Endodermal cell (in vitro differentiated cells): ENCODE measurements around the gene NXF2. TPM values are rescaled to one million over a fixed set of nuclear protein-coding genes. Genes with fewer than 3 reads are reported as not detected.
"Not testable (repeated sequence)": the region's sequence is repeated elsewhere in the genome, so short reads cannot be mapped to it uniquely, and the experiment has no call there.

Source experiments
- DNase-seq: peaks from one replicate; pipeline ENCODE4 v3.0.0-alpha.2; 2017
- H3K27ac ChIP-seq: 2 replicates; pipeline ENCODE4 v1.5.1; 2013; ENCODE audit warnings: mild to moderate bottlenecking, low read depth, low read length, moderate library complexity
- H3K27me3 ChIP-seq: 2 replicates; pipeline ENCODE4 v1.6.1; 2013; ENCODE audit warnings: mild to moderate bottlenecking, low read length, moderate library complexity; ENCODE audit not compliant: insufficient read depth, control insufficient read depth, poor library complexity, severe bottlenecking
- H3K36me3 ChIP-seq: 2 replicates; pipeline ENCODE4 v1.7.0; 2013; ENCODE audit warnings: mild to moderate bottlenecking, low read length, moderate library complexity; ENCODE audit not compliant: control insufficient read depth, insufficient read depth
- H3K4me1 ChIP-seq: one replicate; pipeline ENCODE4 v1.7.0; 2013; ENCODE audit warnings: low read length; ENCODE audit not compliant: control insufficient read depth, insufficient read depth
- H3K4me3 ChIP-seq: 2 replicates; pipeline ENCODE4 v1.5.1; 2013; ENCODE audit warnings: mild to moderate bottlenecking, low read length, moderate library complexity
- H3K9ac ChIP-seq: 2 replicates; pipeline ENCODE4 v1.6.1; 2013; ENCODE audit warnings: mild to moderate bottlenecking, low read length, moderate library complexity; ENCODE audit not compliant: poor library complexity, severe bottlenecking; ENCODE audit errors: extremely low read depth
- H3K9me3 ChIP-seq: 2 replicates; pipeline ENCODE4 v1.6.1; 2013; ENCODE audit warnings: mild to moderate bottlenecking, low read length, moderate library complexity; ENCODE audit not compliant: control insufficient read depth
- H3K27ac Mint-ChIP-seq: 2 replicates; pipeline ENCODE4 v1.8.0; 2020; ENCODE audit warnings: mixed read lengths
- H3K27me3 Mint-ChIP-seq: 2 replicates; pipeline ENCODE4 v1.8.0; 2021; ENCODE audit warnings: mild to moderate bottlenecking, mixed read lengths; ENCODE audit not compliant: insufficient read depth
- H3K36me3 Mint-ChIP-seq: 2 replicates; pipeline ENCODE4 v1.8.0; 2020; ENCODE audit warnings: low read depth, mixed read lengths
- H3K4me1 Mint-ChIP-seq: 2 replicates; pipeline ENCODE4 v1.8.0; 2020; ENCODE audit warnings: mixed read lengths
- H3K4me3 Mint-ChIP-seq: 2 replicates; pipeline ENCODE4 v1.8.0; 2020; ENCODE audit warnings: mild to moderate bottlenecking, moderate library complexity, mixed read lengths
- H3K9me3 Mint-ChIP-seq: 2 replicates; pipeline ENCODE4 v1.8.0; 2020; ENCODE audit warnings: mild to moderate bottlenecking, mixed read lengths
- WGBS, 2 experiments: methylation state at CpG; one replicate each; pipeline versions ENCODE4 v1.1.5 to v1.1.7; 2013; ENCODE audit warnings: missing lambda C conversion rate in 2 of 2, mixed read lengths in 1 of 2; ENCODE audit not compliant: insufficient coverage in 1 of 2, insufficient read length in 1 of 2; 5-methylcytosine and 5-hydroxymethylcytosine counted together
- long read RNA-seq, 4 experiments: library from polyadenylated mRNA in 2 of 4; library from RNA in 1 of 4; library from capped mRNA in 1 of 4; stranded (forward) in 3 of 4; unstranded in 1 of 4; transcript quantifications; one replicate each; pipeline ENCODE4 v2.0.0, GENCODE V29; 2020 to 2021; ENCODE audit warnings: inconsistent platforms in 1 of 4
- polyA plus RNA-seq, 2 experiments: library from polyadenylated mRNA; stranded (reverse); fragments of 50-300 nt; gene quantifications; one replicate each; pipeline ENCODE4 v1.2.3, GENCODE V29; 2013
- total RNA-seq, 2 donors: library from RNA; stranded (reverse); fragmentation: NEBNext Ultra II Directional in 1 of 2; extraction: Animal tissue kit (Norgen Biotek cat#: 25700) in 1 of 2; gene quantifications; 2 replicates in 1 of 2; 3 replicates in 1 of 2; pipeline ENCODE4 v1.2.1, GENCODE V29; 2021

The NXF2 gene
- total RNA-seq, result under 1 TPM; 0.62 to 0.75 TPM
- not detected for polyA plus RNA-seq (2013, experiment 1 of 2)
- polyA plus RNA-seq (2013, experiment 2 of 2), result not detected
- long read RNA-seq, experiment 1, result 0 reads
- long read RNA-seq, experiment 2, partial matches to known transcripts, result 1 of 1 reads
- long read RNA-seq, experiment 2, other reads (novel, unspliced or antisense), result 0 of 1 reads
- long read RNA-seq, experiment 3, partial matches to known transcripts, result 0 of 1 reads
- long read RNA-seq, experiment 3, other reads (novel, unspliced or antisense), result 1 of 1 reads
- long read RNA-seq, experiment 4, result 0 reads

DNA sequence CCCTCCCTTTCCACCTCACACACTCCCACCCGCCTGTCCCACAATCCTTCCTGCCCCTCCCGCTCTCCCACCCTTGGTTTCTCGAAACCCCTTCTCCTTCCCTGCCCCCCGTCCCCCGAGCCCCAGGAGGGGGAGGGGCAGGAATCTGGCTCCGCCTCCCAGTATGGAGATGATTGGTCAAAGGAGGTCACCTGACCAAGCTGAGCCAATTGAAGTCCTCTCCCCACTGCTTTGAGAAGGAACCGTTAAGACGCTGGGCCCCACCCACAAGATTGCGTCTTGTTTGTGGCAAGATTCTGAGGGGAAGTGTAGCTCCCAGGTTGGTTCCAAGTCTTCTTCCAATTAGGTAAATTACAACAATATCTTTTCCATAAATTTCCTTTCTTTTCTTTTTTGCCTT is at the start of gene NXF2:
Gene NXF2 (plus strand): TSS at position 275 of the 400 bp plus-strand sequence. CDS start 59,912 bp downstream, outside the sequence.
- not testable (repeated sequence) for H3K27ac ChIP-seq, H3K9me3 Mint-ChIP-seq, H3K27me3 ChIP-seq, H3K36me3 Mint-ChIP-seq, H3K9me3 ChIP-seq, H3K27ac Mint-ChIP-seq, DNase-seq, H3K27me3 Mint-ChIP-seq, H3K4me3 Mint-ChIP-seq, H3K36me3 ChIP-seq, H3K4me1 Mint-ChIP-seq, H3K9ac ChIP-seq, H3K4me3 ChIP-seq, H3K4me1 ChIP-seq
- WGBS, 2 experiments, result no CpG with 5 or more reads among the region's 9 CpGs

DNA sequence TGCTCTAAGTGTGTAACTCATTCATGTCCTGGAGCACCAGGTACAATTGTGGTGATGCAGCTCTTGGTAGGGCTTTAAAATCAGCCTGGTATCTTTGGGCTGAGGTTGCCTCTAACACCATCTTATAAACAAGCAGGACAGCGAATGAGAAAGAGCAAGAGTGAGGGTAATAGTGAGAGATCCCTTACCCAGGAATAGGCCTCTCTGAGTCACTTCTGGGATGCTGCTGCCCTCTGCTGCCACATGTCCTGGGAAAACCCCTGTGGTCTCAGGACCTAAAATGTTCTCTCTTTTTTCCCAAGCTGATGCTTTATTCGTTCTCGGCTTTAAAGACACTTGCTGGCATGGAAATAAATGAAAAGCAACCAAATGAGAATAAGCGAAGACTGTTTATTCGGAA is 39.0 kb upstream of the NXF2 start:
- not testable (repeated sequence) for H3K9me3 ChIP-seq, H3K27ac ChIP-seq, H3K9ac ChIP-seq, DNase-seq, H3K27ac Mint-ChIP-seq, H3K4me1 ChIP-seq, H3K4me3 Mint-ChIP-seq, H3K4me3 ChIP-seq, H3K27me3 Mint-ChIP-seq, H3K27me3 ChIP-seq, H3K36me3 ChIP-seq, H3K4me1 Mint-ChIP-seq, H3K36me3 Mint-ChIP-seq, H3K9me3 Mint-ChIP-seq
- WGBS, 2 experiments, result no CpG with 5 or more reads among the region's 5 CpGs

DNA sequence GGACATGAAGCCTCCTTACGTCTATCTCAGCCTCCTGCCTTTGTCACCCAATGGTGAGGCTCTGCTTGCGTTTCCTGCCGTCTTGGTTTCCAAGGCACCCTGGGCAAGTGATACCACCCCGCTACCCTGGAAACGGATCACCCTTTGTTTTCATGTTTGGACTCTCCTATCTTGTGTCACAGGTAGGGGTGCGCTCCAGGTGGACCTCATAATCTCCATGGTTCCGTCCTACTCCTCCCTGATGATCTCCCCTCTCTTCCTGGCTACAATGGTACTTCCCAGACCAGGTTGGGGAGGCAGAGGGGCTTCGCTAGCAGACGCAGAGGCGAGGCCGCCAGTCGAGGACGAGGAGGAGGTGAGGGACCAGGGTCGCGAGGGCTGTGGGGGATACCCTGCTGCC is 32.0 kb upstream of the NXF2 start, which contains the start of gene TCP11X1:
Gene TCP11X1 (plus strand): TSS at position 316 of the 400 bp plus-strand sequence.
- H3K4me1 ChIP-seq, H3K9me3 Mint-ChIP-seq, H3K27ac ChIP-seq, H3K27me3 ChIP-seq, H3K4me3 ChIP-seq, H3K36me3 Mint-ChIP-seq, DNase-seq, H3K27me3 Mint-ChIP-seq, H3K4me3 Mint-ChIP-seq, H3K9me3 ChIP-seq, H3K4me1 Mint-ChIP-seq, H3K27ac Mint-ChIP-seq, H3K9ac ChIP-seq, H3K36me3 ChIP-seq: not testable (repeated sequence)
- no CpG with 5 or more reads among the region's 15 CpGs for WGBS, 2 experiments

- not testable (repeated sequence) for H3K27ac ChIP-seq, H3K9me3 ChIP-seq, DNase-seq, H3K27me3 ChIP-seq, H3K4me1 Mint-ChIP-seq, H3K27ac Mint-ChIP-seq, H3K9ac ChIP-seq, H3K4me1 ChIP-seq, H3K27me3 Mint-ChIP-seq, H3K36me3 Mint-ChIP-seq, H3K4me3 Mint-ChIP-seq, H3K36me3 ChIP-seq, H3K4me3 ChIP-seq, H3K9me3 Mint-ChIP-seq
- WGBS, 2 experiments, result no CpG with 5 or more reads among the region's 3 CpGs
These were observed 30.5 kb upstream of the NXF2 start for GRCh38 chrX:102216497-102216896.

- not testable (repeated sequence) for H3K4me3 ChIP-seq, H3K36me3 ChIP-seq, H3K4me3 Mint-ChIP-seq, H3K4me1 Mint-ChIP-seq, H3K9me3 ChIP-seq, H3K27ac ChIP-seq, H3K36me3 Mint-ChIP-seq, H3K27me3 Mint-ChIP-seq, H3K27me3 ChIP-seq, H3K4me1 ChIP-seq, DNase-seq, H3K9ac ChIP-seq, H3K27ac Mint-ChIP-seq, H3K9me3 Mint-ChIP-seq
- WGBS, 2 experiments, result 92% methylated on average over 2 of the region's 7 CpGs; no CpG with 5 or more reads in 1 of the 2 experiments
These were observed 11.3 kb upstream of the NXF2 start for GRCh38 chrX:102235678-102236077.

GRCh38 chrX:102240265-102240664 is 6.7 kb upstream of the NXF2 start:
- H3K27me3 ChIP-seq, H3K4me3 Mint-ChIP-seq, H3K4me3 ChIP-seq, H3K4me1 Mint-ChIP-seq, H3K27ac ChIP-seq, H3K27me3 Mint-ChIP-seq, H3K4me1 ChIP-seq, H3K36me3 Mint-ChIP-seq, H3K9me3 Mint-ChIP-seq, H3K9ac ChIP-seq, H3K9me3 ChIP-seq, DNase-seq, H3K36me3 ChIP-seq, H3K27ac Mint-ChIP-seq: not testable (repeated sequence)
- WGBS, 2 experiments, result 60% methylated on average over 2 of the region's 15 CpGs; no CpG with 5 or more reads in 1 of the 2 experiments

- H3K9me3 Mint-ChIP-seq, DNase-seq, H3K4me1 Mint-ChIP-seq, H3K4me1 ChIP-seq, H3K27ac Mint-ChIP-seq, H3K36me3 Mint-ChIP-seq, H3K27me3 ChIP-seq, H3K27ac ChIP-seq, H3K9me3 ChIP-seq, H3K4me3 ChIP-seq, H3K36me3 ChIP-seq, H3K27me3 Mint-ChIP-seq, H3K4me3 Mint-ChIP-seq, H3K9ac ChIP-seq: not testable (repeated sequence)
- WGBS, 2 experiments, result no CpG with 5 or more reads among the region's 4 CpGs
These were observed 25.3 kb downstream of the NXF2 start for GRCh38 chrX:102272231-102272630.
